IPS-NIHi7 (cell line): ENCODE measurements around the gene KRR1.

Source experiments
- DNase-seq: peaks from one replicate; pipeline ENCODE4 v3.0.0; 2012; ENCODE audit warnings: mixed read lengths; ENCODE audit errors: extremely low spot score

Gene KRR1

GRCh38 chr12:75511116-75512048, at the start of gene KRR1:
TSS of gene KRR1 (minus strand) at chr12:75511609. CDS start at chr12:75511597, 12 bp downstream.
- peak; percentile 93 for DNase-seq

GRCh38 chr12:75560167-75560566, 48.8 kb upstream of the KRR1 start:
- peak; percentile 18 for DNase-seq

- no peak for DNase-seq
These were observed 46.9 kb upstream of the KRR1 start for GRCh38 chr12:75558287-75558686.

GRCh38 chr12:75556311-75556899, 45.0 kb upstream of the KRR1 start:
- DNase-seq = no peak

- DNase-seq = no peak
These were observed 43.1 kb upstream of the KRR1 start for GRCh38 chr12:75554556-75554880.

GRCh38 chr12:75553836-75554555, 42.6 kb upstream of the KRR1 start:
- DNase-seq = no peak

- DNase-seq = no peak
These were observed 42.0 kb upstream of the KRR1 start for GRCh38 chr12:75553398-75553797.

GRCh38 chr12:75551477-75551876, 40.1 kb upstream of the KRR1 start:
- DNase-seq = no peak

- no peak for DNase-seq
These were observed 39.2 kb upstream of the KRR1 start for GRCh38 chr12:75550401-75551240.

GRCh38 chr12:75549989-75550388, 38.6 kb upstream of the KRR1 start:
- DNase-seq = no peak

GRCh38 chr12:75548879-75549278, 37.5 kb upstream of the KRR1 start:
- no peak for DNase-seq

- DNase-seq = no peak
These were observed 34.2 kb upstream of the KRR1 start for GRCh38 chr12:75545636-75546035.

GRCh38 chr12:75543529-75543928, 32.1 kb upstream of the KRR1 start:
- no peak for DNase-seq

- DNase-seq = no peak
These were observed 31.5 kb upstream of the KRR1 start for GRCh38 chr12:75542942-75543341.

- DNase-seq = no peak
These were observed 28.5 kb upstream of the KRR1 start for GRCh38 chr12:75539889-75540288.

- DNase-seq = no peak
These were observed 21.8 kb upstream of the KRR1 start for GRCh38 chr12:75533239-75533638.

GRCh38 chr12:75529826-75530225, 18.4 kb upstream of the KRR1 start:
- no peak for DNase-seq

- DNase-seq = no peak
These were observed 17.9 kb upstream of the KRR1 start for GRCh38 chr12:75529316-75529715.

GRCh38 chr12:75528692-75529091, 17.3 kb upstream of the KRR1 start:
- DNase-seq = no peak

GRCh38 chr12:75528272-75528671, 16.9 kb upstream of the KRR1 start:
- DNase-seq = no peak

GRCh38 chr12:75526655-75527511, 15.5 kb upstream of the KRR1 start:
- DNase-seq = peak; percentile 34
